ENCODE results near the gene S100A3.
A peak's percentile ranks its signal among the peaks of the same experiment; 100 is the strongest.
"Not testable (repeated sequence)": the region's sequence is repeated elsewhere in the genome, so short reads cannot be mapped to it uniquely, and the experiment has no call there.

Gene S100A3

DNA sequence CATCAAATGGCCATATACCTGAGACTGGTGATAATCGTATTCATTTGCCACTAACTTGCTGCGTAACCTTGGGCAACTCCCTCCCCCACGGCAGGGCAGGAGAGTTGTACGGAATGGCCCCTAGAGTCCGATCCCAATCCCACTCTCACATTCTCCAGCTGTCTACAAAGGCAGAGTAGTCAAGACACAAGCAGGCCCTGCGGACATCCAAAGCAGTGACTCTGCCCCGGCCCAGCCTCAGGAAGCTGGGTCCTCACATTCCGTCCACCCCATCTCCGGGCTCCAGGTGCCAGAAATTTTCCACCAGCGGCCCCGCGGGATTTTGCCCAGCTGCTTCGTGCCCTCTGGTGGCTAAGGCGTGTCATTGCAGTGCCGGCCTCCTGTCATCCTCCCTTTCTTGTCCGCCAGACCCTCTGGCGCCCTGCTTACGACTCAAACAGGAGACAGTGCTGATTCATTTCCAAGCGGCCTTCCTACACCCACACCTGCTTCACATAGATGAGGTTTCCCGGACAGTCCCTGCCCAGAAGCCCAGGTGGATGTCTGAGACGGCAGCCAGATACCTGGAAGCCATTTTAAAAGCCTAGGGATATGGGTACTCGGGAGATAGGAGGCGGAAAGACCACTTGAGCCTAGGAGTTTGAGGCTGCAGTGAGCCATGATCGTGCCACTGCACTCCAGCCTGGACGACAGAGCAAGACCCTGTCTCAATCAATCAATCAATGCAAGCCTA, 19.5 kb upstream of the S100A3 start:
- peak; percentile 80 for DNase-seq

DNA sequence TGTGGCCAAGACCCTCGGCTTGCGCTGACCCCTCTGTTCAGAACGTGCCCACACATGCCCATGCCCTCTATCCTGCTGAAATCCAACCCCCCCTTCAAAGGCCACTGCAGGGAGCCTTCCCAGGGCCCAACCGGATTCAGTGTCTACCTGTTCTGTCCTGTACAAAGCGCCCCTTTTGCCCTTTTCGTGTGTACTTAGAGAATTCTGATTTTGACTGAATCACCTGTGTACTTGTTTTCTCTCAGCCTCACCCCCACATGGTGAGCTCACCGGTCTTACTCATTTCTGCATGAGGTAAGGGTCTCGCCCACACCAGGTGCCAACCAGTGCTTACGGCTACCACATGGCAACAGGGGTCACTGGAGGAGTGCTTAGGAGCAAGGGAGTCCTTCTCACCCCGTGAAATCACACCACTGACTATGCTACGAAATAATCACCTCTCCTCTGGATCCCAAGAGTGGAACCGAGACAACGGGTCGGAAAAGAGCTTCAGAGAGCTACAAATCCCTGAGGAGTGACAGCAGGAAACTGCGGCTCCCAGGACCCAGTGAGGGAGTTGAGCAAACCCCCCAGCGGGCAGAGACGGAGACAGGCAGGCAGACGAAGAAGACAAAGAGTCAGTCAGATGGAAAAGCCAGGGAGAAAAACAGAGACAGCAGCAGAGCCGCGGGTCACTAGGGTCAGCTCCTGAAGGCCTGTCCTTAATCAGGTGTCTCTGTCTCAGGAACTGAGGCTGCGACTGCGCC, 18.7 kb upstream of the S100A3 start:
- peak; percentile 44 for DNase-seq

DNA sequence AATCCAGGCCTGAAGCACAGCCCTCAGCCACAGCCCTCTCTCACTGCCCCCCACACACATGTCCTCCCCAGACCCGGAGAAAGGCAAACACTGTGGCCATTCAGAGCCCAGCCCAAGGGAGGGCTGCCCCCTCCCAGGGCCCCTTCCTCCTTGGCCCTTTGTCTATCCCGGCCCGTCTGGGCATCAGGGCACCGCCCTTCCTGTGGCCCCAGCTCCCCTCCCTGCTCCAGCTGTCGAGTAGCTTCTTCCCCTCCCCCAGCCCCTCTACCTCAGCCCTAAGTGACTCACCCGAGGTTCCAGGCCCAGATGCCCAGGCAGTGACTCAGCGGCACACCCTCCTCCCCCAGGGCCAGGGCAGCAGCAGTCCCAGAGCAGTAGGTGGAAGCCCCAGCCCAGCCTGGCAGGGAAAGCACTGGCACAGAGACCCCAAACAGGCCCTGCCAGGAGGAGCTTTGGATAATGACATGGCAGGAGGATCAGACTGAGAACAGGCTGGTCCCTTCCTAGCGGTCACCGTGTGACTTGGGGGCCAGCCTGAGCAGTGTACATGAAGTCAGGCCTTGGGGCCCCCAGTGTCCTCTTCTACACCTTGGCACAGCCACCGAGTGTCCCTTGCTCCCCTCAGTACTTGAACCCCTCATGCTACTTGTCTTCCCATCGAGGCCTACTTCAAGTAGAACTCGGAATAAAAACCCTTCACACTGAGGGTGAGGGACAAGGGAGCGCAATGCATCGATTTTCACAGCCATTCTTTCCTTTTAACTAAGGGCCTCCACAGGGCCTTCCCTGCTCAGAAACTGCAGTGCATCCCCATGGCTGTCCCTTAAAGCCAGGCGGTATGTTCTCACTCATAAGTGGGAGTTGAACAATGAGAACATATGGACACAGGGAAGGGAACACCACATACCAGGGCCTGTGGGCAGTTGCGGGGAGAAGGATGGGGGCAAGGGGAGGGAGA, 17.6 kb upstream of the S100A3 start:
- DNase-seq = peak; percentile 86

DNA sequence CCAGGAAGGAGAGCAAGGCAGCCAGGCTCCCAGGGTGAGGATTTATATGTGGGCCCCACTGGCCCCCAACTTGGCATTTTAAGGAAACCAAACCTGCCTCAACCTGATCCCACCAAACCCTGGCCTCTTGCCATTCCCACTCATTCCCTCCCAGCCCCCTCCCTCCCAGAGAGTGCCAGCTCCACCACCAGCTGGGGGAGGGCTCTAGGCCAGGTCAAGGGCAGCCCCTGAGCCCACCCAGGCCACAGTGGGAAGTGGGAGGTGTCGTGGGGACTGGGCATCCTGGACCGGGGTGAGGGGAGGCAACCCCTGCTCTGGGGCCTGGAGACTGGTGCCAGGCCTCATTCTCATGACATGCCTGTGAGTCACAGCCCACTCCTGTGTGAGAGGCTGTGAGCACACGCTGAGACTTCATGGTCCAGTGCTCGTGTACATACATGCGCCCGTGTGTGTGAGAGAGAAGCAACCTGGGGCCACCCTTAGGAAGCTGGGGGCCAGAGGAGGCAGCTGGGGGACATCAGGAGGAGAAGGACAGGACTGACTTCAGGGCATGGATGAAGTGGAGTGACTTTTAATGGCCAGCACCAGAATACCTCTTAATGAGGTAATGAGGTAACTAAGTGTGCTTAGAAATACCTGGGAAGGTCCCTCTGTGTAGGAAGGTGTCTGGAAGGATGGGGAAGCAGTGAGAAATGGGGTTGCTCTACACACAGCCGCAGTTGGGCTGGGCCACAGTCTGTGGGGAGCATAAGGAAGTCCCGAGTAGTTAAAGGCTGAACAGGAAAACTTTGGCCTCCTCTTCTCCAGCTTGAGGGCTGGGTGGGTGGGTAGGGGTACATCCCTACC, 16.7 kb upstream of the S100A3 start, which contains the start of gene S100A2:
Gene S100A2, minus strand, starts transcription at position 316 of the 846 bp plus-strand sequence. CDS start 1,967 bp downstream, outside the sequence.
- peak; percentile 55 for DNase-seq

DNA sequence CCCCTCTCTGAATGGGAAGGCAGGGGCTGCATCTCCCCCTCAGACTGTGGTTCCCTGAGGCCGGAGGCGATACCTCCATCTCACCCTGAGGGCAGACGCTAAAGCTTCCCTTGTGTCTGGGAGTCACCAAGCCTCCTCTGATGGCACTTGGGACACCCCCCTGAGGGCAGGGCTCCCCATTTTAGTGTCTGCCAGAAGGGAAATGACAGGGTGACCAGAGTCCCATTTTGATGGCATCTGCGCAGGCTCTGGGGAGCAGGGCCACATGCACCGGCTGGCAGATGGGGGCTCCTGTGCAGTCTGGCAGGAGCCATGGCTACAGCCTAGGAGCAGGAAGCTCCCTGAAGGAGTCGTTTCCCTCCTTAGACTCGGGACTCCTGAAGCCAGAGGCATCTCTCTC, 14.9 kb upstream of the S100A3 start:
- DNase-seq = no peak

DNA sequence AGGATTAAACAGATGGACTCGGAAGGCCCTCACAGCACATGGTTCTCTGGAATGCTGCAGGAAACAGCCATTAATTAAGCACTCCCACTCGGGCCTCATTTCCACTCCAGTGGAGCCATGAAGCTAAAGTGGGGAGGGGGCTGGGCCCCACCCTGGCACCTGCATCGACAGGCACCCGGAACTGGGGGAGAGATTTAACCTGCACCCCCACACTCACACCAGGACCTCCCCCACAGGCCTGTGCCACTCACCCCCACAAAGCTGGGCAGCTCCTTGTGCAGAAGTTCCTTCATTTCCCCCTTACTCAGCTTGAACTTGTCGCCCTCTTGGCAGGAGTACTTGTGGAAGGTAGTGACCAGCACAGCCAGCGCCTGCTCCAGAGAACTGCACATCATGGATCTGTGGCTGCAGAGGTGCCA, 14.4 kb upstream of the S100A3 start:
- DNase-seq = no peak

DNA sequence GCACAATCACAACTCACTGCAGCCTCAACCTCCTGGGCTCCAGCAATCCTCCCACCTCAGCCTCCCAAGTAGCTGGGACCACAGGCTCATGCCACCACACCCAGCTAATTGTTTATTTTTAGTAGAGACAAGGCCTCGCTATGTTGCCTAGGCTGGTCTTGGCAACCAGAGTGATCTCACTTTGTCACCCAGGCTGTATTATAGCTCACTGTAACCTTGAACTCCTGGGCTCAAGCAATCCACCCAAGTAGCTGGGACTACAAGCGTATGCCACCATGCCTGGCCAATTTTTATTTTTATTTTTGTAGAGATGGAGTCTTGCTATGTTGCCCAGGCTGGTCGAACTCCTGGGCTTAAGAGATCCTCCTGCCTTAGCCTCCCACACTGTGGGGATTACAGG, 13.0 kb upstream of the S100A3 start:
- not testable (repeated sequence) for DNase-seq

DNA sequence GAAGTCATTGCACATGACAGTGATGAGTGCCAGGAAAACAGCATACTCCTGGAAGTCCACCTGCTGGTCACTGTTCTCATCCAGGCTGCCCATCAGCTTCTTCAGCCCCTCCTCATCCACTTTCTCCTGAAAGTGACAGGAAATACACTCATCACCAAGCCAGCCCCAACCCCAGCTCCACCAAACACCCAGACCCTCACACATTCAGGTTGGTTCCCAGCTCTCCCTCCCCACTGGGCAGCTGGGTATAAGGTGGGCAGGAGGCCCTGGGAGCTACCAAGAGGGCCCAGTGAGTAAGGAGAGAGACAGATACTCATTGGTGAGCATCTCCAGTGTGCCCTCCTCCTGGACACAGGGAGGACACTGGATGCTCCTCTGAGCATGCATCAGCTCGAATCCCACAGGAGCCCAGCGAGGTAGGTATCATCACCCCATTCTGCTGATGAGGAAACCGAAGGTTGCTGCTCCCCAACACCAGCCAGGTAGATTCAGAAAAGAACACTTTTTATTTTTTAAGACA, 12.5 kb upstream of the S100A3 start:
- no peak for DNase-seq

DNA sequence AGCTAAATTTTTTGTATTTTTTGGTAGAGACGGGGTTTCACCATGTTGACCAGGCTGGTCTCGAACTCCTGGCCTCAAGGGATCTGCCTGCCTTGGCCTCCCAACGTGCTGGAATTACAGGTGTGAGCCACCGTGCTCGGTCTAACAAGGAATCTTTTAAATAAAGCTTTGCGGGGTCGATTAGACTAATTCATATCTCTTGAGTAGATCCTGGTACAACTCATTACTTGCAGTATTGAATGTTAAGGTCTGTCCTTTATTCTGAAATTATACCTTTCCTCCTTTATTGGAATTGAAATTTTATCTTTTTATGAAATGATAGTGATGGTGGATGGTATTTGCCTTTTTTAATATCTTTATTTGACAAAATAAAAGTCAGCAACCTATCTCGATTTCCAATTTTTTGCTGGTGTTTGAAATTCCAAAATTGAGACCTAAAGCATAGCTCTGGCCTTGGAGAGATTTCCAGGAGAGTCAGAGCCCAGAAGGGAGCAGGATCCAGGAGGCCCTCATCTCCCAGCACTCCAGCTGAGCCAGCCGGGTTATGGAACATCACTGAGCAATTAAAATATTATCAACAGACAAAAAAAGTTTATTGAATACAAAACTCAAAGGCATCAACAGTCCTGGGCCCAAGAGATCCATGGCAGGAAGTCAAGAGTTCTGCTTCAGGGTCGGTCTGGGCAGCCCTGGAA, 11.9 kb upstream of the S100A3 start:
- no peak for DNase-seq

DNA sequence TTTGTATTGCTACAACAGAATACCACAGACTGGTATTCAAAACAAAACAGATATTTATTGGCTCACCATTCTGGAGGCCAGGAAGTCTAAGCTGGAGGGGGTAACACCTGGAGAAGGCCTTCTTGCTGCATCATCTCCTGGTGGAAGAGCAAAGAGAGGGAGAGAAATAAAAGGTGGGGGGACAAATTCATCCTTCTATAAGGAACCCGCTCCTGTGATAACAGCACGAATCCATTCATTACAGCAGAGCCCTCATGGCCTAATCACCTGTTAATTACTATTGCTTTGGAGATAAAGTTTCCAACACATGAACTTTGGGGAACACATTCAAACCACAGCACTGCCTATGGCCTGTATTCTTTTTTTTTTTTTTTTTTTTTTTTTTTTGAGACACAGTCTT, 11.2 kb upstream of the S100A3 start:
- DNase-seq = no peak

DNA sequence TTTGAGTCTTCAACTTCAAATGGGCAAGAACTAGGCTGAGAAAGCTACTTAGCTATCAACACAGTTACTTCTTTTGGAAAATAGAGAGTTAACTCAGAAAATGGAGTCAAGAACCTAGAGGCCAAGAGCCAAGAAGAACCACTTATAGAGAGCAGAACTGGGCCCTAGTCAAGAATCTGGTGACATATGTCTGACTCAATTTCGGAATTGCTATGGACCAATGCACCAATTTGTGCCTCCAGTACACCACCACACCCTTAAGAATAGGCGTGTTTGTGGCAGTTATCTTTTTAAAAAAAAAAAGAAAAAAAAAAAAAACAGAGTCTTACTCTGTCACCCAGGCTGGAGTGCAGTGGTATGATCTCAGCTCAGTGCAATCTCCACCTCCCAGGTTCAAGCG, 8.8 kb upstream of the S100A3 start:
- no peak for DNase-seq

DNA sequence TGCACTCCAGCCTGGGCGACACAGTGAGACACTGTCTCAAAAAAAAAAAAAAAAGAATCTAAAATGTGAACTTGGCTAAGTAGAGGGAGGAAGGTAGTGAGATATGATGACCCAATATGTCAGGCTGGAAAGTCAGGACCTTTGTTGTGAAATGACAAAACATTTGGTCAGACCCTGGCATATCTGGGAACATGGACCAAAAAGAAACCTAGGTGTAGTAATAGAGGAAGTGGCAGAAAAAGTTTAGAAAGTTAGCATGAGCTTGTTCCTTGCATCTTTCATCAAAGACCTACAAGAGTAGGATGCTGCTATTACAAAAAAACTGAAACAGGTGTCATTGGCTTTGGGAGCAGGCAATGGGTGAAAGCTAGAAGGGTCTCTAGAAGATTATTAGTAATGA, 7.3 kb upstream of the S100A3 start:
- DNase-seq = no peak

DNA sequence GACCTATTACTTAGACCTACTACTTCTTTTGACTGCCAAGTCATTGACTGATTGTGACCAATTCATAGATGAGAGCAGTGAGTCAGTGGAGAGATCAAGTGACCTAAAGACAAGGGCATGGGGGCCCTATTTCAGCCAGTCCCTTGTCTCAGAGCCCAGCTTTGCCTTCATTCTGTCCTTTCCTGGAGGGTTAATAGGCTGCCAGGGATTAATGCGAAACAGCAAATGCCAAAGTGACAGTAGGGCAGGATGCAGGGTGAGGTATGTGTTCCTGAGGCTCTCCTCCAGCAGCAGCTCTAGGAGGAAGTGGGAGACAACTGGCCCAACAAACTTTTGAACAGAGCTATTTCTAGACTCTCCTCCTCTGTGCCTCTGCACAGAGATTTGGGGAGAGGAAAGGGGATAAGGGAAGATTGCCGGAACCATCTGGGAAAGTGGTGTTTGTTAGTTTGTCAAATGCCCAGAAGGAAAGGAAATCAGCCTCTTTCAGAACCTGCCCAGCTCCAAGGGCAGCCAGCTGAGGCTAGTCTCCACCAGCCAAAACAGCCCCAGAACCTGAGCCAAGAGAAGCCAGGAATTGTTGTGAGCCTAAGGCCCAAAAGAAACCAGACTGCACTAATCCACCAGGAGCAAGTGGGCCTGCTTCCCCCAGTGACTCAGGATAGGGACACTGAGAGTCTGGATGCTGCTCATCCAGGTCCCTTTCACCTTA, 4.9 kb upstream of the S100A3 start:
- DNase-seq = no peak

DNA sequence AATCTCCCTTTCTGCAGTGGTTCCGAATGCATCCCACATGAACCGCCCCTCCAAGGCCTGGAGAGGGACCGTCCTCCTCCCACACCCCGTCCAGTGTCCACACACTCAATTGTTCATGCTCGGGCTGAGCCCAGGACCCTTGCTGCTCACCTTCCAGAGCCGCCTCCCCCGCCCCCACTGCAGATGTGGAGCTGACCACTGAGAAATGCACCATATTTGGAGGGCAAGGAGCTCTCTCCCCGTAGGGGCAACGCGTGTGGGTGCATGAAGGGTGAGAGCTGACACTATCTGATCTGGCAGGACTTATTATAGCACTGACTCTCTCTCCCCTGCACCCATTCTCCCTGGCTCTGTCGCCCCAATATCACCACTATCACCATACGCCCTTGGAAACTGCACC, 4.0 kb upstream of the S100A3 start:
- no peak for DNase-seq

DNA sequence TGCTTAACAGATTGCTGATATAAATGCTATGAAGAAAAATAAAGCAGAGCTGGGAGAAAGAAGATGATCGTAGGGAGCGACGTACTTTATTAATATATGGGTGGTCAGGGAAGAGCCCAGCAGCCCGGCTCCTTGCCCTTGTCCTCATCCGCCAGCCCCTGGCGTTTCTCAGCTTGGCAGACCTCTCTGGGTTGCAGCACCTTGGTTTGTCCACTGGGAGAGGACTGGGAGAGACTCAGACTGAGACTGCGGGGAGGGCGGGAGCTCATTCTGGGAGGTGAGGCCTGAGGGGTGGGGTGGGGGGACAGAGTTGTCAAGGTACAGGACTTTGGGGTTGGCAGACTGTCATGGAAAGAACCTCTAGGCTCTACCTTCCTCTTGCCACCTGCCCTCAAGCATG, 3.3 kb upstream of the S100A3 start:
- DNase-seq = no peak

DNA sequence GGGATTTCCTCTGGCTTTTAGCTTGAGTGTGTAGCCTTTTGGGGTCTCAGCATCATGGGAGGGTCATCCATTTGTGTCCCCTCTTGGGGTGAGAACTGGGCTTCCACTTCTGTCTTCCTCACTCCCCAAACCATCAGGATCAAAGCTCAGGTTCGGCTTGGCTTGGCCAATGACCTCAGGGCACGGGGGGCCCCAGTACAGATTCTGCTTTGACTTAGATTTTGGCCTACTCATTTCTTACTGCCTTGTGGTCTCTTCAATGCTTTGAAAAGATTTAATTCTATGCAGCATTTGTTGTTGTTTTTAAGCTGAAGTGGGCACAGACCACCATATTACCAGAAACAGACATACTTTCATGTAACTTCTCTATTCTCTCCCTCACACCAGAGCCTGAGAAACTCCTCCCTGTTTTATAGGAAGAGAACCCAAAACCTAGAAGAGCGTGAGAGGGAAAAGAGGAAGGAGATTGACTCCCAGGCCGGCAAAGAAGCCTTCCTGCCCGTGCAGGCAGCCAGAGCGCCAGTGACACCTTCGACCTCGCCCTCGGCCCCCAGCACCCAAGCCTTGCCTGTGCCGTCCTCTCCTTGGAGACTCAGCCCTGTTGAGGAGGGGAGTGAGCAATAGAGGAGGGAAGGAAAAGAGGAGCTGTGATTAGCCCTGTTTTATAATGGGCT, 1.9 kb upstream of the S100A3 start:
- DNase-seq = no peak

DNA sequence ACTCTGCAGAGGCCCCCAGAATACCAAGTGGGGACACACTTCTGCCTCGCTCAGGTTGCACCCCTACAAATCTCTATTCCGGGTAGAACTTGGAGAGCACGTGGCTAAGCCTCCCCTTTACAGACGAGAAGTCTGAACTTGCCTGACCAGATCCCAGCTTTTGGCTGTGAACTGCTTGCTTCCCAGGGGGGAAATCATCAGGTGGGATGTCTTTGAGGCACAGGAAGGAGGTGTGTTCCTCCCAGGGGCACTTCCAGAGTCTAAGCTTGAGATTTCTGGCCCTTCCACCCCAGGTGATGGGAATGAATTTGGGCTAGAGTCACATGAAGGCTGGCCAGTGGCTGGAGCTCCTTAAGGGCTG, 1.3 kb upstream of the S100A3 start:
- DNase-seq = no peak

DNA sequence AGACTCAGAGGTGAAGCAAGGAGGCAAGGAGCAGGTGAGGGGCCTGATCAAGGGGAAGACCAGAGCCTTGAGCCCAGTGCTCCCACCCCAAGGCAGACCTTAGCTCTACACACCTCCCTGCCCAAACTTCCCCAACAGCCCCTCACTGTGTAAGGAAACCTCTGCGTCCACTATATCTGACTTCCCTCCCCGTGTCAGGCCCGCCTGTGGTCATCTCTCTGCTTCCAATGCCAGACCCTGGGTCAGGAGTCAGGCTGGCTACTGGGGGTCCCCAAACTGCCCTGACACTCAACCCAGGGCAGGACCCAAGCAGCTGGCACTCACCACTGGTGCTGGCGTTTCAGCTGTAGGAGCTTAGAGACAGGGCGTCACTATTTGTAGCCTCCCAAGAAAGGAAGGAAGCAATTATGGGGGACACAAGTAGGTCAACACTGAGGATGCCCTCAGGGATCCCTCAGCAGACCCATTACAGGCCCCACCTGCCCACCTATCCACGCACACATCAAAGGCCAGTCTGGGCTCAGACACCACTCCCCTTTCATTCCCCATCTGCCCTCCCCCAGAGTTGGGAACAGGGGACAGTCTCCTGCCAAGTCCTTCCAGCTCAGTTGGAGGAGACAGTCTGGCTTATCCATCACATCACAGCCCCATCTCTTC, 811 bp upstream of the S100A3 start:
- DNase-seq = no peak
